Adrenal gland (tissue), 12 donors: ENCODE results near the gene ATP6V1G1. TPM values are rescaled to one million over a fixed set of nuclear protein-coding genes. Genes with fewer than 3 reads are reported as not detected.

Source experiments
- DNase-seq, 7 donors: peaks; one replicate each; pipeline ENCODE4 v3.0.0-alpha.2; 2019 to 2020
- H3K27ac ChIP-seq, 5 donors: fragments of 200-600 bp; sonication (generic) in 4 of 5; 1 replicate in 3 of 5; 2 replicates in 2 of 5; pipeline versions ENCODE4 v1.5.1 to v1.8.0; 2016 to 2020; ENCODE audit warnings: mild to moderate bottlenecking in 1 of 5
- H3K27me3 ChIP-seq: fragments of 200-600 bp; 2 replicates; pipeline ENCODE4 v1.8.0; 2021
- H3K36me3 ChIP-seq, 2 donors: fragments of 200-600 bp; replicated peaks in 1 of 2; 1 replicate in 1 of 2; 2 replicates in 1 of 2; pipeline versions ENCODE4 v1.5.1 to v1.8.0; 2018 to 2022
- H3K4me1 ChIP-seq, 2 donors: fragments of 200-600 bp; replicated peaks in 1 of 2; 1 replicate in 1 of 2; 2 replicates in 1 of 2; pipeline versions ENCODE4 v1.5.1 to v1.8.0; 2018 to 2021
- H3K4me3 ChIP-seq, 4 donors: fragments of 200-600 bp; sonication (generic) in 3 of 4; one replicate each; pipeline ENCODE4 v1.5.1; 2016 to 2018
- H3K9me3 ChIP-seq, 3 donors: fragments of 200-600 bp; sonication (generic) in 1 of 3; replicated peaks in 1 of 3; 1 replicate in 2 of 3; 2 replicates in 1 of 3; pipeline versions ENCODE4 v1.5.1 to v1.8.0; 2016 to 2021
- POLR2A ChIP-seq, 2 donors: fragments of 450-650 bp; IDR thresholded peaks; one replicate each; pipeline ENCODE4 v1.6.1; 2017; ENCODE audit warnings: antibody characterized with exemption in 2 of 2, mild to moderate bottlenecking in 2 of 2, moderate library complexity in 1 of 2
- WGBS, 4 donors: extraction: QIAGEN DNeasy Blood & Tissue Kit in 2 of 4; methylation state at CpG; one replicate each; pipeline versions ENCODE4 v1.1.5 to v1.1.7; 2013 to 2017; 5-methylcytosine and 5-hydroxymethylcytosine counted together
- intact Hi-C, 2 donors: fragments of 100-400 bp; cut with DNase I; formaldehyde crosslinking; loops; one replicate each; pipeline versions ENCODE4 v1.14.1 to v1.15.0; 2022 to 2023
- polyA plus RNA-seq, 3 donors: library from polyadenylated mRNA; stranded (reverse); fragments of 200-250 nt in 2 of 3; fragments of 350-450 nt in 1 of 3; fragmentation: Illumina TruSeq in 1 of 3; extraction: RNeasy Lipid Tissue Mini Kit (QIAGEN cat#74804) in 1 of 3; gene quantifications; one replicate each; pipeline ENCODE4 v1.2.3, GENCODE V29; 2013 to 2014
- small RNA-seq, 2 donors: library from RNA; depleted of rRNA; stranded (forward); fragments of <200 nt; gene quantifications; one replicate each; pipeline ENCODE3, GENCODE V24; 2016
- total RNA-seq, 9 donors: library from RNA; depleted of rRNA in 4 of 9; stranded (reverse); fragments of >200 nt in 4 of 9; fragments of 120-200 nt in 1 of 9; fragmentation: NEBNext Ultra II Directional in 1 of 9; extraction: Animal tissue kit (Norgen Biotek cat#: 25700) in 1 of 9; gene quantifications; one replicate each; pipeline versions ENCODE4 v1.1.0 to v1.2.4, GENCODE V29; 2013 to 2023
- TF ChIP-seq, protein P1 (sequence below), 6 experiments: fragments of 450-650 bp in 4 of 6; fragments of 200-600 bp in 2 of 6; sonication (generic) in 1 of 6; IDR thresholded peaks; 1 replicate in 5 of 6; 2 replicates in 1 of 6; pipeline versions ENCODE4 v1.5.1 to v1.8.0; 2016 to 2021; ENCODE audit warnings: antibody characterized with exemption in 6 of 6, mild to moderate bottlenecking in 2 of 6, moderate library complexity in 1 of 6
- donor health status: healthy with polysubstance abuse.
- donor health status: Bipolar disorder and iron deficiency.
- donor health status: DM: yes; HTN: yes; CAD: no.
- donor health status: DM: no; HTN: no; CAD: no.
- donor health status: DM: no; HTN: no; CAD: no.
- donor health status: DM: yes; HTN: yes; CAD: no.

Gene ATP6V1G1
- total and polyA plus RNA-seq, 12 donors, result 109 to 375 (median 182) TPM

- 64 to 81% (median 75%) methylated on average over 1 of the region's 1 CpG for WGBS, 4 donors
- no peaks in the 10 kb centered on the region for H3K27me3 ChIP-seq
- no peak overlapping the region for H3K4me3 ChIP-seq
- no peak for DNase-seq
- TF ChIP-seq, protein P1, sequence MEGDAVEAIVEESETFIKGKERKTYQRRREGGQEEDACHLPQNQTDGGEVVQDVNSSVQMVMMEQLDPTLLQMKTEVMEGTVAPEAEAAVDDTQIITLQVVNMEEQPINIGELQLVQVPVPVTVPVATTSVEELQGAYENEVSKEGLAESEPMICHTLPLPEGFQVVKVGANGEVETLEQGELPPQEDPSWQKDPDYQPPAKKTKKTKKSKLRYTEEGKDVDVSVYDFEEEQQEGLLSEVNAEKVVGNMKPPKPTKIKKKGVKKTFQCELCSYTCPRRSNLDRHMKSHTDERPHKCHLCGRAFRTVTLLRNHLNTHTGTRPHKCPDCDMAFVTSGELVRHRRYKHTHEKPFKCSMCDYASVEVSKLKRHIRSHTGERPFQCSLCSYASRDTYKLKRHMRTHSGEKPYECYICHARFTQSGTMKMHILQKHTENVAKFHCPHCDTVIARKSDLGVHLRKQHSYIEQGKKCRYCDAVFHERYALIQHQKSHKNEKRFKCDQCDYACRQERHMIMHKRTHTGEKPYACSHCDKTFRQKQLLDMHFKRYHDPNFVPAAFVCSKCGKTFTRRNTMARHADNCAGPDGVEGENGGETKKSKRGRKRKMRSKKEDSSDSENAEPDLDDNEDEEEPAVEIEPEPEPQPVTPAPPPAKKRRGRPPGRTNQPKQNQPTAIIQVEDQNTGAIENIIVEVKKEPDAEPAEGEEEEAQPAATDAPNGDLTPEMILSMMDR (IDR thresholded peaks at IDR 0.05), result no peak
- TF ChIP-seq POLR2A (IDR thresholded peaks at IDR 0.05), result no peak
- no peak overlapping the region for H3K27ac ChIP-seq
- H3K36me3 ChIP-seq, result peaks cover 0 to 53% of the 10 kb centered on the region in 2 donors
- intact Hi-C loops, result no loop called here
- H3K9me3 ChIP-seq, result no peaks in the 10 kb centered on the region
- no peaks in the 10 kb centered on the region for H3K4me1 ChIP-seq
These were observed 54.4 kb downstream of the ATP6V1G1 start for GRCh38 chr9:114641967-114642366.

DNA sequence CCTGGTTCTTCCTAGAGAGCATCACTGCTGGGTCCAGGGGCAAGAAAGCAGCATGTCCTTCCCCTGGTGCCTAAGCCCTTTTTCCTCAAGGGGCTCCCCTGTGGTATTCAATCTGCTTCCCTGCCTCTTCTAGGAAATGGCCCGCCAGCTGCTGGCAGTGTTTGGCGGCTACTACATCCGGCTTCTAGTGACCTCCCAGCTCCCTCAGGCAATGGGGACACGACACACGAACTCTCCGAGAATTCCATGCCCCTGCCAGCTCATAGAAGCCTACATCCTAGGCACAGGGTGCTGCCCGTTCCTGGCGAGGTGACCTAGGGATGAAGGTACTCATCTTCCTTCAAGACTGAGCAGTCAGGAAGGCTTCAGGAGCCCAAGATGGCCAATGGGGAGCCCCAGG lies 55.4 kb downstream of the ATP6V1G1 start:
- no peak overlapping the region for H3K27ac ChIP-seq
- 86 to 96% (median 91%) methylated on average over 5 to 8 of the region's 8 CpGs for WGBS, 4 donors
- peaks cover 0 to 53% of the 10 kb centered on the region in 2 donors for H3K36me3 ChIP-seq
- no peaks in the 10 kb centered on the region for H3K27me3 ChIP-seq
- H3K4me3 ChIP-seq, result no peak overlapping the region
- no peaks in the 10 kb centered on the region for H3K4me1 ChIP-seq
- H3K9me3 ChIP-seq, result no peaks in the 10 kb centered on the region
- intact Hi-C loops, result no loop called here
- TF ChIP-seq, protein P1 (IDR thresholded peaks at IDR 0.05), result no peak
- no peak for TF ChIP-seq POLR2A (IDR thresholded peaks at IDR 0.05)
- DNase-seq, result no peak

- H3K27ac ChIP-seq, result no peak overlapping the region
- TF ChIP-seq, protein P1 (IDR thresholded peaks at IDR 0.05), result no peak
- TF ChIP-seq POLR2A (IDR thresholded peaks at IDR 0.05), result no peak
- no peaks in the 10 kb centered on the region for H3K27me3 ChIP-seq
- no peaks in the 10 kb centered on the region for H3K9me3 ChIP-seq
- no peak overlapping the region for H3K4me3 ChIP-seq
- no peak for DNase-seq
- WGBS, 4 donors, result 90 to 95% (median 93%) methylated on average over 5 of the region's 5 CpGs
- H3K36me3 ChIP-seq, result peaks cover 0 to 47% of the 10 kb centered on the region in 2 donors
- H3K4me1 ChIP-seq, result no peaks in the 10 kb centered on the region
- intact Hi-C loops, result no loop called here
These were observed 56.3 kb downstream of the ATP6V1G1 start for GRCh38 chr9:114643896-114644295.

Small RNAs within 50 kb of the gene (small RNA-seq; reads per million reads assigned to genes)
- 0 reads per million in 2 donors for gene RF00019

Other genes with a start within 250 kb of the ATP6V1G1 start
- gene AKNA, start 199.8 kb upstream of the ATP6V1G1 start, total RNA-seq, result 10 to 100 TPM in 6 of 9 donors, 1 to 10 TPM in 3; 7.4 to 20.0 (median 15.6) TPM
- gene AKNA, start 199.8 kb upstream of the ATP6V1G1 start, polyA plus RNA-seq, result 10 to 100 TPM in 2 of 3 donors, 1 to 10 TPM in 1; 4.8 to 37.3 (median 20.3) TPM
- gene WHRN, start 82.3 kb upstream of the ATP6V1G1 start, total RNA-seq, result 100 to 1,000 TPM in 4 of 9 donors, 10 to 100 TPM in 5; 33.4 to 154 (median 92.7) TPM
- 100 to 1,000 TPM in 2 of 3 donors, 10 to 100 TPM in 1; 34.8 to 359 (median 247) TPM for gene WHRN, start 82.3 kb upstream of the ATP6V1G1 start, polyA plus RNA-seq
- gene TMEM268, start 23.5 kb downstream of the ATP6V1G1 start, total RNA-seq, result 10 to 100 TPM; 12.8 to 20.5 (median 17.8) TPM
- gene TMEM268, start 23.5 kb downstream of the ATP6V1G1 start, polyA plus RNA-seq, result 10 to 100 TPM in 1 of 3 donors, 1 to 10 TPM in 2; 5.7 to 19.2 (median 6.8) TPM
- not detected for gene TEX53, start 70.0 kb downstream of the ATP6V1G1 start, total RNA-seq
- not detected for gene TEX53, start 70.0 kb downstream of the ATP6V1G1 start, polyA plus RNA-seq
- not detected for gene TEX48, start 94.4 kb downstream of the ATP6V1G1 start, total RNA-seq
- not detected for gene TEX48, start 94.4 kb downstream of the ATP6V1G1 start, polyA plus RNA-seq
- gene TNFSF15, start 218.3 kb downstream of the ATP6V1G1 start, total RNA-seq, result 1 to 10 TPM in 7 of 9 donors, under 1 TPM in 2; 0.43 to 4.3 (median 1.8) TPM
- under 1 TPM; 0.37 to 0.88 (median 0.37) TPM for gene TNFSF15, start 218.3 kb downstream of the ATP6V1G1 start, polyA plus RNA-seq